Measurements from ENCODE around the gene TADA3.

GRCh38 chr3:9749296-9749644 is 43.0 kb downstream of the TADA3 start:
- TF ChIP-seq CTCF (IDR thresholded peaks at IDR 0.05) (no peak), MAX (IDR thresholded peaks at IDR 0.05) (no peak), MYC (IDR thresholded peaks at IDR 0.05; ENCODE audit: borderline replicate concordance, low read length) (no peak)
